Endothelial cell of umbilical vein (primary cell): Measurements from ENCODE around the gene RASD2. TPM values are rescaled to one million over a fixed set of nuclear protein-coding genes. Genes with fewer than 3 reads are reported as not detected.

Source experiments
- BruUV-seq: library from RNA; stranded (reverse); fragments of 400-500 nt; replicated peaks from 2 replicates; lab custom pipeline; 2021; lab: Mats Ljungman, UMichigan
- CTCF ChIA-PET: fragments of 300-600, 350-600 bp; sonication (Branson Sonifier 250); formaldehyde crosslinking; loops from one replicate; lab custom pipeline; 2021; ENCODE audit warnings: antibody characterized with exemption, inconsistent platforms; lab: Charles Lee
- POLR2A ChIA-PET: fragments of 300-600, 350-600 bp; sonication (Branson Sonifier 250); formaldehyde crosslinking; loops from one replicate; lab custom pipeline; 2021; ENCODE audit warnings: antibody characterized with exemption, inconsistent platforms; lab: Charles Lee
- DNase-seq: peaks from one replicate; pipeline ENCODE4 v3.0.0-alpha.2; 2011; ENCODE audit warnings: low read depth, low spot score
- FAIRE-seq: peaks from 2 replicates; lab custom pipeline; 2011; peaks lifted over from hg19 to GRCh38; lab: Jason Lieb, UNC
- H2AFZ ChIP-seq: 2 replicates; pipeline ENCODE4 v1.6.0; 2012; ENCODE audit warnings: low read depth, low read length, control low read depth, inconsistent platforms
- H3K27ac ChIP-seq: 2 replicates; pipeline ENCODE4 v1.5.1; 2011; ENCODE audit warnings: low read depth, mild to moderate bottlenecking, control low read depth, low read length, moderate library complexity; ENCODE audit not compliant: insufficient read depth
- H3K27me3 ChIP-seq, 2 experiments: 2 replicates each; pipeline versions ENCODE4 v1.6.0 to v1.6.1; 2011; ENCODE audit warnings: low read length in 2 of 2, mixed read lengths in 1 of 2; ENCODE audit not compliant: control insufficient read depth in 2 of 2, insufficient read depth in 2 of 2
- H3K36me3 ChIP-seq, 2 experiments: 2 replicates in 1 of 2; 3 replicates in 1 of 2; pipeline ENCODE4 v1.5.1; 2011; ENCODE audit warnings: low read length in 2 of 2, mild to moderate bottlenecking in 1 of 2, moderate library complexity in 1 of 2; ENCODE audit not compliant: control insufficient read depth in 2 of 2, insufficient read depth in 2 of 2; ENCODE audit errors: extremely low read depth in 1 of 2
- H3K4me1 ChIP-seq: 3 replicates; pipeline ENCODE4 v1.5.1; 2011; ENCODE audit warnings: mild to moderate bottlenecking, low read length; ENCODE audit not compliant: control insufficient read depth, insufficient read depth; ENCODE audit errors: extremely low read depth
- H3K4me2 ChIP-seq: 2 replicates; pipeline ENCODE4 v1.6.1; 2011; ENCODE audit warnings: low read length, control low read depth, mixed read lengths; ENCODE audit not compliant: insufficient read depth
- H3K4me3 ChIP-seq, 3 experiments: fragments of 200-600 bp in 1 of 3; sonication (generic), shearing (Covaris generic) in 1 of 3; replicated peaks in 1 of 3; 2 replicates each; pipeline ENCODE4 v1.5.1; 2011 to 2016; ENCODE audit warnings: control low read depth in 3 of 3, low read length in 3 of 3, mild to moderate bottlenecking in 2 of 3, inconsistent platforms in 1 of 3, low read depth in 1 of 3, moderate library complexity in 1 of 3; ENCODE audit not compliant: insufficient read depth in 1 of 3
- H3K79me2 ChIP-seq: 2 replicates; pipeline ENCODE4 v1.6.0; 2012; ENCODE audit warnings: low read length, inconsistent platforms; ENCODE audit not compliant: control insufficient read depth, insufficient read depth
- H3K9ac ChIP-seq: replicated peaks from 2 replicates; pipeline ENCODE3; 2011; ENCODE audit warnings: low read length, control low read depth; ENCODE audit not compliant: insufficient read depth; ENCODE audit errors: extremely low read depth
- H3K9me1 ChIP-seq: replicated peaks from 3 replicates; pipeline ENCODE4 v1.6.0; 2011; ENCODE audit warnings: mild to moderate bottlenecking, low read length; ENCODE audit not compliant: control insufficient read depth, insufficient read depth; ENCODE audit errors: extremely low read depth
- H3K9me3 ChIP-seq: replicated peaks from 2 replicates; pipeline ENCODE4 v1.5.1; 2012; ENCODE audit warnings: low read length, inconsistent platforms; ENCODE audit not compliant: control insufficient read depth, insufficient read depth
- H4K20me1 ChIP-seq: replicated peaks from 2 replicates; pipeline ENCODE3; 2011; ENCODE audit warnings: mild to moderate bottlenecking, low read length; ENCODE audit not compliant: control insufficient read depth, insufficient read depth; ENCODE audit errors: extremely low read depth
- CTCF ChIP-seq, 2 donors: IDR thresholded peaks; 1 replicate in 1 of 2; 2 replicates in 1 of 2; pipeline ENCODE4 v1.5.1; 2011; ENCODE audit warnings: low read length in 2 of 2, mild to moderate bottlenecking in 2 of 2, moderate library complexity in 2 of 2, control low read depth in 1 of 2, inconsistent platforms in 1 of 2, low read depth in 1 of 2; ENCODE audit not compliant: insufficient read depth in 1 of 2; ENCODE audit errors: extremely low read depth in 1 of 2
- EZH2 ChIP-seq: IDR thresholded peaks from 2 replicates; pipeline ENCODE4 v1.6.1; 2012; ENCODE audit warnings: borderline replicate concordance, low read depth, mild to moderate bottlenecking, moderate library complexity, low read length, inconsistent platforms; ENCODE audit not compliant: severe bottlenecking
- FOS ChIP-seq: IDR thresholded peaks from 2 replicates; pipeline ENCODE4 v1.6.1; 2011; ENCODE audit warnings: mild to moderate bottlenecking, low read length, moderate library complexity, borderline replicate concordance; ENCODE audit not compliant: insufficient read depth
- GATA2 ChIP-seq: IDR thresholded peaks from 2 replicates; pipeline ENCODE4 v1.7.0; 2011; ENCODE audit warnings: low read depth, mild to moderate bottlenecking, moderate library complexity, mixed read lengths, low read length; ENCODE audit not compliant: insufficient read length, insufficient read depth
- JUN ChIP-seq: IDR thresholded peaks from 2 replicates; pipeline ENCODE4 v1.6.1; 2011; ENCODE audit warnings: borderline replicate concordance, low read depth; ENCODE audit not compliant: insufficient read length, insufficient read depth
- MAX ChIP-seq: IDR thresholded peaks from 2 replicates; pipeline ENCODE4 v1.6.1; 2011; ENCODE audit not compliant: insufficient read depth, insufficient read length
- MYC ChIP-seq: IDR thresholded peaks from one replicate; pipeline ENCODE4 v1.6.1; 2011; ENCODE audit warnings: mild to moderate bottlenecking, low read depth, low read length
- POLR2A ChIP-seq: IDR thresholded peaks from 2 replicates; pipeline ENCODE4 v1.6.1; 2012; ENCODE audit warnings: low read depth, mild to moderate bottlenecking, control low read depth, low read length
- POLR2AphosphoS5 ChIP-seq: IDR thresholded peaks from 2 replicates; pipeline ENCODE4 v1.6.1; 2012; ENCODE audit warnings: low read depth, mild to moderate bottlenecking, control low read depth, low read length, moderate library complexity; ENCODE audit not compliant: insufficient read depth
- dilution Hi-C: fragments of 300-500 bp; cut with MboI; formaldehyde crosslinking; loops from one replicate; pipeline ENCODE4 v1.15.0; 2019; ENCODE audit warnings: low sequenced_read_pairs; ENCODE audit not compliant: extremely low pct_ligation_motif_present
- intact Hi-C: fragments of 100-400 bp; cut with micrococcal nuclease; formaldehyde crosslinking; loops from one replicate; pipeline ENCODE4 v1.10.0; 2022
- polyA plus RNA-seq, 4 experiments: library from polyadenylated mRNA; depleted of rRNA in 3 of 4; stranded (reverse) in 3 of 4; unstranded in 1 of 4; fragments of >200 nt; gene quantifications; 2 replicates each; pipeline versions ENCODE4 v1.2.1 to v1.2.3, GENCODE V29; 2011 to 2012; ENCODE audit warnings: missing spikeins in 1 of 4
- total RNA-seq: library from RNA; stranded (reverse); gene quantifications from 2 replicates; pipeline ENCODE4 v1.2.3, GENCODE V29; 2021

The RASD2 gene
- total and polyA plus RNA-seq, 2 donors (not counting 3 experiments of a cell fraction or from before 2014, with no cell fraction given), result not detected

- Histone ChIP-seq H3K9me3 (no peaks in the 10 kb centered on the region), H3K27me3 (peaks cover 0 to 2% of the 10 kb centered on the region in 2 experiments), H4K20me1 (no peaks in the 10 kb centered on the region), H3K4me2 (no peak overlapping the region), H3K79me2 (no peaks in the 10 kb centered on the region), H3K27ac (no peak overlapping the region), H3K4me3 (no peak overlapping the region), H3K4me1 (no peaks in the 10 kb centered on the region), H3K9ac (no peak overlapping the region), H3K9me1 (no peaks in the 10 kb centered on the region), H2AFZ (no peak overlapping the region), H3K36me3 (no peaks in the 10 kb centered on the region)
- intact Hi-C loops, result no loop called here
- DNase-seq (no peak), FAIRE-seq (no peak)
- ChIA-PET CTCF (interaction anchor here (0.7 kb wide), 1 partner anchor 16 kb away, joined by 3 read pairs; no protein-coding TSS in a partner anchor), POLR2A (no interaction called here)
- TF ChIP-seq EZH2, result no peak
- no peak for TF ChIP-seq MYC
- no peak for TF ChIP-seq FOS
- TF ChIP-seq MAX, result no peak
- no peak for TF ChIP-seq GATA2
- no peak for TF ChIP-seq JUN
- no peak for TF ChIP-seq POLR2A
- TF ChIP-seq CTCF (IDR thresholded peaks at IDR 0.05; ENCODE audit: extremely low read depth in 1 of 2, insufficient read depth in 1 of 2, low read depth in 1 of 2, low read length in 2 of 2), result no peak
- no peak for TF ChIP-seq POLR2AphosphoS5
- dilution Hi-C loops, result no loop called here
- no TSS peak for BruUV-seq
These were observed 11.7 kb upstream of the RASD2 start for GRCh38 chr22:35528927-35529326.
